ENCODE data around the gene CADPS.
A peak's percentile ranks its signal among the peaks of the same experiment; 100 is the strongest.

Gene CADPS

GRCh38 chr3:62805580-62806277, 69.5 kb downstream of the CADPS start:
- peak; percentile 97 for DNase-seq

GRCh38 chr3:62805106-62805505, 70.1 kb downstream of the CADPS start:
- DNase-seq, result peak; percentile 76

GRCh38 chr3:62803276-62803675, 71.9 kb downstream of the CADPS start:
- DNase-seq, result peak; percentile 27

- DNase-seq, result peak; percentile 44
Measured at GRCh38 chr3:62798000-62798399, 77.2 kb downstream of the CADPS start.

- peak; percentile 36 for DNase-seq
Measured at GRCh38 chr3:62797132-62797531, 78.1 kb downstream of the CADPS start.

GRCh38 chr3:62795978-62796657, 79.1 kb downstream of the CADPS start:
- DNase-seq, result no peak

GRCh38 chr3:62793946-62794345, 81.3 kb downstream of the CADPS start:
- DNase-seq, result no peak

- no peak for DNase-seq
Measured at GRCh38 chr3:62785384-62785783, 89.8 kb downstream of the CADPS start.

GRCh38 chr3:62781121-62781520, 94.1 kb downstream of the CADPS start:
- no peak for DNase-seq

GRCh38 chr3:62777674-62778073, 97.5 kb downstream of the CADPS start:
- DNase-seq, result no peak

- no peak for DNase-seq
Measured at GRCh38 chr3:62777130-62777529, 98.1 kb downstream of the CADPS start.

- DNase-seq, result peak; percentile 14
Measured at GRCh38 chr3:62774221-62774620, 101.0 kb downstream of the CADPS start.

- DNase-seq, result peak; percentile 6
Measured at GRCh38 chr3:62771331-62772072, 103.7 kb downstream of the CADPS start.

- DNase-seq, result peak; percentile 11
Measured at GRCh38 chr3:62768896-62769295, 106.3 kb downstream of the CADPS start.

GRCh38 chr3:62761711-62762110, 113.5 kb downstream of the CADPS start:
- DNase-seq, result no peak

- no peak for DNase-seq
Measured at GRCh38 chr3:62761311-62761710, 113.9 kb downstream of the CADPS start.

- DNase-seq, result peak; percentile 3
Measured at GRCh38 chr3:62758296-62759066, 116.7 kb downstream of the CADPS start.

GRCh38 chr3:62757045-62757444, 118.2 kb downstream of the CADPS start:
- no peak for DNase-seq

- peak; percentile 90 for DNase-seq
Measured at GRCh38 chr3:62755285-62755684, 119.9 kb downstream of the CADPS start.

- DNase-seq, result no peak
Measured at GRCh38 chr3:62749657-62750056, 125.6 kb downstream of the CADPS start.

- no peak for DNase-seq
Measured at GRCh38 chr3:62749130-62749529, 126.1 kb downstream of the CADPS start.

- no peak for DNase-seq
Measured at GRCh38 chr3:62737449-62737848, 137.8 kb downstream of the CADPS start.

GRCh38 chr3:62735510-62735909, 139.7 kb downstream of the CADPS start:
- DNase-seq, result no peak
